Anterior cingulate cortex (tissue), 58 donors: ENCODE results near the gene ZRANB3.
"Not testable (repeated sequence)": the region's sequence is repeated elsewhere in the genome, so short reads cannot be mapped to it uniquely, and the experiment has no call there.

ENCODE experiments used
- DNase-seq, 58 donors: peaks; one replicate each; lab custom pipeline; 2025; lab: John Stamatoyannopoulos, UW

The ZRANB3 gene

DNA sequence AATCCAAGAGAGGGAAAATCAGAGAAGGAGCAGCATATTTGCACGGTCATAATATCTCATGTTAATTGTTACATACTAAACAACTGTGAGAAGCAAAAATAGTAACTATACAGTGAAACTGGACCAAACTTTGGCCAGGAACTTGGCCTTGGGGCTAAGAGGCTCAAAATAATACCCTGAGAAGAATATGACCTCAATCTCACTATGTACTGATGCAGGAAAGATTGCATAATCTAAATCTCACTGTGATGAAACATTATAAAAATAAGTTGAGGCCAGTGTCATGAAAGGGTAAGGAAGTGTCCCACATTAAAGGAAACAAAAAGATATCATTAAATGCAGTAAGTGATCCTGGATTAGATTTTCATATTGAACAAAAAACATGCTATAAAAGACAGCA lies 36.5 kb downstream of the ZRANB3 start:
- no peak for DNase-seq

DNA sequence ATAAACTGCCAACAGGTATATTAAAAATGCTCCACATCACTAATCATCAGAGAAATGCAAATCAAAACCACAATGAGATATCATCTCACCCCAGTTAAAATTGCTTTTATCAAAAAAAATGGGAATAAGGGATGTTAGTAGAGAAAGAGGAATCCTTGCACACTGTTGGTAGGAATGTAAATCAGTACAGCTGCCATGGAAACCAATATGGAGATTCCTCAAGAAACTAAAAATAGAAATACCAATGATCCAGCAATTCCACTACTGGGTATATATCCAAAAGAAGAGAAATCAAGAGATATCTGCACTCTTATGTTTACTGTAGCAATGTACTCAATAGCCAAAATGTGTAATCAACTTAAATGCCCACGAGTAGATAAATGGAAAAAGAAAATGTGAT lies 40.6 kb downstream of the ZRANB3 start:
- no peak for DNase-seq

DNA sequence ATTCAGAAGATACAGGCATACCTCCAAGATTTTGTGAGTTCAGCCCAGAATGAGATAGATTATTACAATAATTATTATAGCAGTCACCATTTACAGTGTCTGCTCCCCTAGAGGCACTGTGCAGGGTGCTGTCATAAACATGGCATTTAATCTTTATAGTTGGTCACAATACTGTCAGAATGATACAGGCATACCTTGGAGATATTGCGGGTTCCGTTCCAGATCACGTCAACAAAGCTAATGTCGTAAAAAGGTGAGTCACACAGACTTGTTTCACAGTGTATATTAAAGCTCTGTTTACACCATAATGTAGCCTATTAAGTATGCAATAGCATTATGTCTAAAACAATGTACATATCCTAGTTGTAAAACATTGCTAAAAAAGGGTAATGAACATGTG lies 45.6 kb downstream of the ZRANB3 start:
- no peak for DNase-seq

DNA sequence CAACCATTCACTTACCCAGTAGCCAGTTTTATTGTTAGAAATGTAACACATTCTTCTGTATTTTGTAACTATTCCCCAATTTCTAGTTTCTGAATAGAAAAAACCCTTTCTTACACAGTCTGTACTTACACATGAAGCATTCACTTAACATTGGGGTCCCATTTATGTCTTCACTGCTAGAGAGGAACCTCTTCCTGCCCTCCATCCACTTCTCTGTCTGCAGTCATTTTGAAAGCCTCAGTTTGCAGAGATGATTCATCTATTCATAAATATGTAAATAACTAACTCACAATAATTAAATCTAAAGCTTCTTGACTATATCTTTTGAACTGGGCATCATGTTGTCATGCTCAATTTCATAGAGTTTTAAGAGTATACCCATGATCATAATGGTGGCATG lies 55.9 kb downstream of the ZRANB3 start:
- no peak for DNase-seq

DNA sequence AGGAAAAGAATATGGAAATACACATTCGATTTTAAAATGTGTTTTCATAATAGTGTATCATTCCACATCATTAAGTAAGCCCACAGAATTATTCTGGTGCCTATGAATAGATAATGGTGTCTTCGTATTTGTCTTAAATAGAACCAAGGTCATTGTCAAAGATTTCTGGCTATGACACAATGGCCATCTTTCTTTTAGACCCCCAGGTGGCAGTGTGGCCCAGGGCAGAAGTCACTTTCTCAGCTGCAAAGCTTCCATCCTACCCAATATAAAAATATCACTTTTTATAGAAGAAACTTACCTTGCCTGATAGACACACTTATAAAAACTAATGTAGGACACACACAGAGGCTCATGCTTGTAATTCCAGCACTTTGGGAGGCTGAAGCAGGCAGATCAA lies 57.5 kb downstream of the ZRANB3 start:
- DNase-seq: no peak

DNA sequence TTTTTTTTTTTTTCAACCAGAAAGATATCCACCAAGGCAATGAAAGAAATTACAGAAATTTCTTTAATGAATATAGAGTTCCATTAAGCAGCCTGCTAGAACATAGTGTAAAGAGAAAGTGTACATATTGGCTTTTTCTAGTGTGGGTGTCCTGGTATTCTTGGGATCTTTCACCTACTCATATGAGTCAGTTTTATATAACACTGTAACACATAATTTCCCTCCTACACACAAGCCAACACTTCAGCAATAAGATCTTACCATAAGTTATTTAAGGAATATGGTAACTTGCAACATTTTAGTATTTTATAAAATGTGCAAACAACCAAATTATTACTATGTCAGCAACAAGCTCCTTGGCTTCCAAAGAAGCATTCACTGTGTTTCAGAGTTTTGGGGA lies 59.9 kb downstream of the ZRANB3 start:
- DNase-seq: peak in 1 of 58 donors; percentile 16

DNA sequence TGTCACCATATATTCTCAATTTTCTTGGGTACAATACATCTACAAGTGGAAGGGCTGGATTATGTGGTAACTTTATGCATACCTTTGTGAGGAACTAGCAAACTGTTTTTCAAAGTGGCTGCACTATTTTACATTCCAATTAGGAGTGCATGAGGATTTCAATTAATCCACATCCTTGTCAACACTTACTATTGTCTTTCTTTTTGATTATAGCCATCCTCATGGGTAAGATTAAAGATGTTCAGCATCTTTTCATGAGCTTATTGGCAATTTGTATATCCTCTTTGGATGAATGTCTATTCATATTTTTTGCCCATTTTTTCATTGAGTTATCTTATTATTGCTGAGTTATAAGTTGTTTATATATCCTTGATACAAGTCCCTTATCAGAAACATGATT lies 73.7 kb downstream of the ZRANB3 start:
- no peak for DNase-seq

DNA sequence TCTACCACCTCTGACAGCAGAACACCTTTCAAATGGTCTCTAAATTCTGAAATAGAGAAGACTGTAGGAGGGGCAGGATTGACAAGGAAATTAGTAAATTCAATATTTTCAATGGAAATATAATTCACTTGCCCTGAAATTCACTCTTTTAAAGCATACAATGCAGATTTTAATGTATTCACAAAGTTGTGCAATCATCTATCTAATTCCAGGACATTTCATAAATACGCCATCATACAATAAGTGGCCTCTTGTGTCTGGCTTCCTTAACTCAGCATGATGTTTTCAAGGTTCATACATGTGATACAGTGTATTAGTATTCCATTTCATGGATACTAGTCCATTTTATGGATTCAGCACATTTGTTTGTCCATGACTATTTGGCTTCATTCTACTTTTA lies 74.2 kb downstream of the ZRANB3 start:
- no peak for DNase-seq

DNA sequence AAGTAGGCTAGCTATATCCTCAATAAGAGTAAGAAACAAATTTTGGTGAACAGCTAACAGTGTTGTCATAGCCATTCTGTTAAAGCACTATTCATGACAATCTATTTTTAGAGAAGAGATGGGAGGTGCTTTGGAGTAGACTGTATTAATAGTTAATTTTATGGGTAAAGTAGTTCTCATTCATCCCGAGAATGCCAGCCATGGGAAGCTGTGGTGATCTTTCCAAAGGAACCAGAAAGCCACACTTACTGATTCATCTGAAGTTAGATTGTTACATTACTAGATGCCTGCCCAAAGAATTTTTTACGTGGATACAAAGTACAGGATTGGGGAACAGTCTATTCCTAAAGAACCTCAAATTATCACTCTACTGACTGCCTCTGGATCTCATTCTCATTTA lies 74.6 kb downstream of the ZRANB3 start:
- DNase-seq: no peak

DNA sequence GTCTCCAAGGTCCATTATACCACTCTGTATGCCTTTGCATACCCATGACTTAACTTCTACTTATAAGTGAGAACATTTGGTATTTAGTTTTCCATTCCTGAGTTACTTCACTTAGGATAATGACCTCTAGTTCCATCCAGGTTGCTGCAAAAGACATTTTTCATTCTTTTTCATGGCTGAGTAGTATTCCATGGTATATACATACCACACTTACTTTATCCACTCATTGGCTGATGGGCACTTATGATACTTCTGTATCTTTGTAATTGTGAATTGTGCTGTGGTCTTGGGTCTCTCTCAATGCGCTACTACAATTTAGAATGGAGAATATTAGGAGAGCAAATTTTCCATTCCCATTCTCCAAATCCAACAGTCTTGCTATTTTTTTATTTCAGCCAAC lies 76.4 kb downstream of the ZRANB3 start:
- DNase-seq: no peak

DNA sequence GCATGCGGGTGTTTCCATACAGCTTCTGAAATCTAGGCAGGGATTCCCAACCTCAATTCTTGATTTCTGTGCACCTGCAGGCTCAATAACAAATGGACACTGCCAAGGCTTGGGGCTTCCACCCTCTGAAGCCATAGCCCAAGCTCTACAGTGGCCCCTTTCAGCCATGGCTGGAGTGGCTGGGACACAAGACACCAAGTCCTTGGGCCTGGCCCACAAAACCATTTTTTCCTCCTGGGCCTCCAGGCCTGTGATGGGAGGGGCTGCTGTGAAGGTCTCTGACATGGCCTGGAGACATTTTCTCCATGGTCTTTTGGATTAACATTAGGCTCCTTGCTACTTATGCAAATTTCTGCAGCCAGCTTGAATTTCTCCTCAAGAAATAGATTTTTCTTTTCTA lies 78.0 kb downstream of the ZRANB3 start:
- DNase-seq: not testable (repeated sequence)

DNA sequence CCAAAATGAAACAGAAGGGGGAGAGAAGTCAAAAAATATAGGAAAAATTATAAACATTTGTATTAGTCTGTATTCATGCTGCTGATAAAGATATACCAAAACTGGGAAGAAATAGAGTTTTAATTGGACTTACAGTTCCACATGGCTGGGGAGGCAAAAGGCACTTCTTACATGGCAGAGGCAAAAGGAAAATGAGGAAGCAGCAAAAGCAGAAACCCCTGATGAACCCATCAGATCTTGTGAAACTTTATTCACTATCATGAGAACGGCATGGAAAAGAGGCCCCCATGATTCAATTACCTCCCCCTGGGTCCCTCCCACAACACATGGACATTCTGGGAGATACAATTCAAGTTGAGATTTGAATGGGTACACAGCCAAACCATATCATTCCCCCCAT lies 79.1 kb downstream of the ZRANB3 start:
- no peak for DNase-seq

DNA sequence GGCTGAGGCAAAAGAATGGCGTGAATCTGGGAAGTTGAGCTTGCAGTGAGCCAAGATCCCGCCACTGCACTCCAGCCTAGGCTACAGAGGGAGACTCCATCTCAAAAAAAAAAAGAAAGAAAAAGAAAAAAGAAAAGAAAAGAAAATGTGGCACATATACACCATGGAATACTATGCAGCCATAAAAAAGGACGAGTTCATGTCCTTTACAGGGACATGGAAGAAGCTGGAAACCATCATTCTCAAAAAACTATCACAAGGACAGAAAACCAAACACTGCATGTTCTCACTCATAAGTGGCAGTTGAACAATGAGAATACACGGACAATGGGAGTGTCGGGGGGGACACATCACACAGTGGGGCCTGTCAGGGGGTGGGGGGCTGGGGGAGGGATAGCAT lies 88.0 kb downstream of the ZRANB3 start:
- not testable (repeated sequence) for DNase-seq

DNA sequence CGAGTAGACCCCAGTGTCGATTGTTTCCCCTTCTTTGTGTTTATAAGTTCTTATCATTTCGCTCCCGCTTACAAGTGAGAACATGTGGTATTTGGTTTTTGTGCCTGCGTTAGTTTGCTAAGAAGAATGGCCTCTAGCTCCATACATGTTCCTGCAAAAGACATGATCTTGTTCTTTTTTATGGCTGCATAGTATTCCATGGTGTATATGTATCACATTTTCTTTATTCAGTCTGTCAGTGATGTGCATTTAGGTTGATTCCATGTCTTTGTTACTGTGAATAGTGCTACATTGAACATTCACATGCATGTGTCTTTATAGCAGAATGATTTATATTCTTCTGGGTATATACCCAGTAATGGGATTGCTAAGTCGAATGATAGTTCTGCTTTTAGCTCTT lies 95.9 kb downstream of the ZRANB3 start:
- DNase-seq: not testable (repeated sequence)

DNA sequence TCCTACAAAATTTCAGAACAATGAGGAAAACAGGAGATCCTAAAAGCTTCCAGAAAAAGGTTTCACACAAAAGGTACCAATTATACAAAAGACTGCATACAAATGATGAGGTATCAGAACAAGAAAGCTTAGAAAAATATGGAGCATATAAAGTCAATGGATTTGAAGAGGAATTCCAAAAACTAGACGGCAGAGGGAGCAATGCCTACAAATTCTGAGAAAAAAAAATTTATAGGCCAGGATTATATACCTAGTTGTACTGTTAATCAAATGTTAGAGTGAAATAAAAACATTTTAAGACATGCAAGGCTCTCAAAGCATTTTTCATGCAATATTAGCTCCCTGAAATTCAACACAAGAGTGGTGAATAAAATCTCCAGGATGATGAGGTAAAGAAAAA lies 106.2 kb downstream of the ZRANB3 start:
- no peak for DNase-seq

DNA sequence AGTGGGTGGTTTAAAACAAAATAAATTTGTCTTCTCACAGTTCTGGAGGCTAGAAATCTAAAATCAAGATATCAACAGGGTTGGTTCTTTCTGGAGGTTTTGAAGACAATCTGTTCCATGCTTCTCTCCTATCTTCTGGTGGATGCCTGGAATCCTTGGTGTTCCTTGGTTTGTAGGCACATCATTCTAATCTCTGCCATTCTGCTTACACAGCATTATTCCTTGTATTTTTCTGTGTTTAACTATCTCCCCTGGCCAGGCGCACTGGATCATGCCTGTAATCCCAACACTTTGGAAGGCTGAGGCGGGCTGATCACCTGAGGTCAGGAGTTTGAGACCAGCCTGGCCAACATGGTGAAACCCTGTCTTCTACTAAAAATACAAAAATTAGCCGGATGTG lies 108.1 kb downstream of the ZRANB3 start:
- no peak for DNase-seq

DNA sequence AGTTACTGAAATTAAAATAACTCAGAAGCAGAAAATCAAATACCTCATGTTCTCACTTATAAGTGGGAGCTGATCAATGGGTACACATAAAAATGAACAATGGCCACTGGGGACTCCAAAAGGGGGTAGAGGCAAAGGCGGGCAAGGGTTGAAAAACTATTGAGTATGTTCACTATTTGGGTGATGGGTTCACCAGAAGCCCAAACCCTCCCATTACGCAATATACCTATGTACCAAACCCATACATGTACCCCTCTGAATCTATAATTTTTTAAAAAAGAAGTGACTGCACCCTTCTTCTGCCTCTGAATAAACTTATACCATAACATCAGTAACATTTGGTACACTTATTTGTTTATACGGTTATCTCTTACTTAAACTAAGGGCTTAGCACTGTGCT lies 119.4 kb downstream of the ZRANB3 start:
- no peak for DNase-seq

DNA sequence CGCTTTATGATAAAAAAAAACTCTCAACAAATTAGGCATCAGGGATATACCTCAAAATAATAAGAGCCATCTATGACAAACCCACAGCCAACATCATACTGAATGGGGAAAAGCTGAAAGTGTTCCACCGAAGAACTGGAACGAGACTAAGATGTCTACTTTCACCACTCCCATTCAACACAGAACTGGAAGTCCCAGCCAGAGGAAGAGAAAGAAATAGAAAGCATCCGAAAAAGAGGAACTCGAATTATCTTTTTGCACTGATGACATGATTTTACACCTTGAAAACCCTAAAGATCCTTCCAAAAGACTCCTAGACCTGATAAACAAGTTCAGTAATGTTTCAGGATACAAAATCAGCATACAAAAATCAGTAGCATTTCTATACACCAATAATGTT lies 121.6 kb downstream of the ZRANB3 start:
- no peak for DNase-seq

DNA sequence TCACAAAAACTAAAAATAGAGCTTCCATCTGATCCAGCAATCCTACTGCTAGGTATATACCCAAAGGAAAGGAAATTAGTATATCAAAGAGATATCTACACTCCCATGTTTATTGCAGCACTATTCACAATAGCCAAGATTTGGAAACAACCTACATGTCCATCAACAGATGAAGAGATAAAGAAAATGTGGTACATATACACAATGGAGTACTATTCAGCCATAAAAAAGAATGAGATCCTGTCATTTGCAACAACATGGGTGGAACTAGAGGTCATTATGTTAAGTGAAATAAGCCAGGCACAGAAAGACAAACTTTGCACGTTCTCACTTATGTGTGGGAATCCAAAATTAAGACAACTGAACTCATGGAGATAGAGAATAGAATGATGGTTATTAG lies 134.8 kb downstream of the ZRANB3 start:
- DNase-seq: not testable (repeated sequence)

DNA sequence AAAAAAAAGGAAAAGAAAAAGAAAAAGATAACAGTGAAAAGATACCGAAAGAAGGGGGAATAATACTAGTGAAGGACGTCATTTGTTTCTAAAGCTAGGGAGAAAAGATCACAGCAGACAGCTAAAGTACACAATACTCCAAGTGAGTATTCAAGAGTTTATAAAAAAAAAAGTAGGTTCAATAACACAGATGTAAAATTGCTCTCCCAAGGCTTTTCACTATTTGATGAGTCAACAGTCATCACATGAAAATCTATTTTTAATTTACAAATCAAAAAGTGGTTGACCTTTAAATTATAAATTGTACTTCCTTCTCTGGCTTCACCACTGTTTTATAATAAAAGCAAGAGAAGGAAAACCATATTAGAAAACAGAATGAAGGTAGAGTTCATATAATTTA lies 144.0 kb downstream of the ZRANB3 start:
- no peak for DNase-seq

DNA sequence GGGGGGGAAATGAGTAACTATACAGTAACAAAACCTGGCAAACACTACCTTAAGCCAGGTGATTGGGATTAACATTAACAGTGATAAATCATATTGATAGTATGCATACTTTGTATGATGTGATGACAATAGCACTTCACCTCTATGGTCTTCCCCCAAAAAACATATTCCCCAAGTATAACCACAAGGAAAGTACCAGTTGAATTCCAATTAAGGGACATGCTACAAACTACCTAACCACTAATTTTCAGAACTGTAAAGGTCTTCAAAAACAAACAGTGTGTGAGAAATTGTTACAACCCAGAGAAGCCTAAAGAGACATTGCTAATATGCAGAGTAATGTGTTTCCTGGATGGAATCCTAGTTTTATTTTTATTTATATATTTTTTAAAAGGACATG lies 152.4 kb downstream of the ZRANB3 start:
- no peak for DNase-seq

DNA sequence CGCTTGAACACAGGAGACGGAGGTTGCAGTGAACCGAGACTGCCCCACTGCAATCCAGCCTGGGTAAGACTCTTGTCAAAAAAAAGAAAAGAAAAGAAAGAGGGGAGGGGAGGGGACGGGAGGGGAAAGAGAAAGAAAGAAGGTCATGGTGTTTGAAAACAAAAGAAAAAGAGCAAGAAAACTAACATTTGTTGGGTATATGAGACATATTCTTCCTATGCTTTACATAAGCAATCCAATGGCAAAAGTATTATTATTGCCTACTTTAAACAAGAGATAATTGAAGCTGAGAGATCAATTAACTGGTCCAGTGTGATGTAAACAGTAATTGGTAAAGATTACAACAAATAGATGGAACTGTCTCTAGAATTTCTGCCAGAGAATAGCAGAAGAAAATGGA lies 157.3 kb downstream of the ZRANB3 start:
- no peak for DNase-seq

DNA sequence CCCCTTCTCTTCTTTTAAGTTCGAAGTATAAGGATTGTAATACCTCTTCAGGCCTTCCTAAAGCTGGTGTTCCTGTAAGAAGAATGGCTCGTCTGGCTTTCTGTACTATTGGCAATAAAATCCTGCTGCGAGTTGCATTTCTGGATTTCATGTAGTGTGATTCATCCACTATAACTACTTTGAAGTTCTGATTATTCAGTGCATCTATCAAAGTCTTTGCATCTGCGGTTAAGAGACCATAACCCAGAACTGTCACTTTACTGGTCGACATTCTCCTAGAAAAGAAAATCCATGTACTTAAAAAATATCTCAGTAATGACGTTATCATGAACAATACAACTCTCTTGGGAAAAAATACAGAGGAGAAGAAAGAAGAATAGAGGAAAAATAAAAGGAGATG lies 181.1 kb downstream of the ZRANB3 start:
- no peak for DNase-seq
